Measurements from ENCODE around the gene KLHL29.

KLHL29 gene

DNA sequence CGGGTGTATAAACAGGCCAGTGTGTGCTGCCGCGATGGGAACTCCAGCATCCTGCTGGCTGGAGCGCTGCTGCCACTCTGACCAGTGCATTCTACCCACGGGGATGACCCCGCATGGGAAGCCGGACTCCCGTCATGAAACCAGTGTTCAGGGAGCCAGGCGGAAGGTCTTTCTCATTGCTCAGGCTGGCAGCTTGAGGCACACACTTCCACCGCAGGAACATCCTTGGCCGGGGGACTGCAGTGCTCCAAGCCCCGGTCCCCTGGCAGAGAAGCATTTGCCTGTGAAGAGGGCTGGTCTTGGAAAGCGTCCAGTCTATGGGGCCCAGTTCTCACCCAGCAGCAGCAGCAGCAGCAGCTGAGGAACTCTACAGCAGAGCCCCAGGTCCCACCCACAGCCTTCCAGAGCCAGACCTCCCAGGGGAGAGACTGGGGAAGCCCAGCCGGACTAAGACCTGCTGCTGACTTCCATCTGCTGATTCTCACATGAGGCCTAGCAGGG, 235.9 kb downstream of the KLHL29 start:
- DNase-seq: no peak

DNA sequence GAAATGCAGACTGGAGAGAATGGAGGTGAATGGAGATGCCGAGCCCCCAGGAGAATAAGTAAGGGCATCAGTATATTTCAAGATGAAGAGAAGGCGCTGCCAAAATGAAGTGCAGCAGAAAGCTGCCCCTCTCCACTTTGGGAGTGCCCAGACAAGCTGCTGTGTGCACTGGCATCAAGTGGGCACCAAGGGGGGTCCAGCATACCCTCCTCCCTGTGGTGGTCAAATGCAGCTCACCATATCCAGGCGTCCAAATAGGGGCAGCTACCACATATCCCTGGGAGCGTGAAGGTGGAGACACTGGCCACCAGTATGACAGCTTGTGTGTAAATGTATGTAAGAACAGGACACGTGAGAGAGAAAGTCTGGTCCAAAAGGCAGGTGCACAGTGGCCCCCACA, 236.6 kb downstream of the KLHL29 start:
- no peak for DNase-seq

DNA sequence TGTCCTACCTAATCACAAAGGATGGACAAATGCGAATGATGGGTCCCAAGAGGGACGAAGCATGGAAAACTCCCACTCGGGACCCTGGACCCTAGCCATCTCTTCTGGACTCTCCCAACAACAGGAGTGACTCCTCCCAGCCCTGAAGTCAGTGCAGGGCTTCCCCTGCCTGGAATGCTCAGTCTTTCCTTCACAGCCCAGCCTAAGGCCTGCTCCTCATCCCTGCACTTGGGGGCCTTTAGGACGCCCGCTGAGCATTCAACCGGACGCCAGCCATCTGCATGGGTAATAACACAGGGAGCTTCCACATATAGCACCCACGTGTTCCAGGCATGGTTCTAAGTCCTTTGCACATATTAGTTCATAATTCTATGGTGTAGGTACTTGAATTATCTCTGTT, 237.5 kb downstream of the KLHL29 start:
- no peak for DNase-seq

DNA sequence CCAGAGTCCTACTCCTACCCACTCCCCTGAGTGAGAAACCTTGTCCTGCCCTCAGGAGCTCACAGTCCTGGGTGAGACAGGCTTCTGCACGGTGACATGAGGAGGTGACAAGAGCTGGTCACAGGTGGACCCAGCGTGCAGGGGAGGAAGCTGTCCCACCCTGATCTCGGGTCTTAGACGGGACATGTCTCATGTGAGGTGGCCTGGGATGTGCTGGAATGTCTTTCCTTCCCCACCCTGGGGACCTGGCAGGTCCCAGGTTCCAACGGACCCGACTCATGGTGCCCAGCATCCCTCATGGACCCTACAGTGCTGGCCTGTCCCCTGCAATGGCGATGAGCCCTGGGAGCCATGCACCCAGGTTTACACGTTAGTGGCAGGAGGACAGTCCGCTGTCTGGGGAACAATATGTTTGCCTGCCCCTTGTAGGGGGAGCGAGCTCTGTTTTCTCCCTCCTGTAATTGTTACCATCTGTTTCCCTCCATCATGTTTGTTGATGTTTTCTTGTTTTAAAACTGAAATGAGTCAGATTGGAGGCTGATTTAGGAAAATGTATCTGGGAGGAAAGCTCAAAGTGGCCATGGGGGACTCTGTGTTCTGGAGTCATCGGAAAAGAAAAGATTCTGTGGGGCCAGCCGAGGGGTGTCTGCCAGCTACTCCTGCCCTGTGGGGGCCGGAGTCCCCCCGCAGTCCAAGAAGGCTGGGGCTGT, 238.1 kb downstream of the KLHL29 start:
- no peak for DNase-seq

DNA sequence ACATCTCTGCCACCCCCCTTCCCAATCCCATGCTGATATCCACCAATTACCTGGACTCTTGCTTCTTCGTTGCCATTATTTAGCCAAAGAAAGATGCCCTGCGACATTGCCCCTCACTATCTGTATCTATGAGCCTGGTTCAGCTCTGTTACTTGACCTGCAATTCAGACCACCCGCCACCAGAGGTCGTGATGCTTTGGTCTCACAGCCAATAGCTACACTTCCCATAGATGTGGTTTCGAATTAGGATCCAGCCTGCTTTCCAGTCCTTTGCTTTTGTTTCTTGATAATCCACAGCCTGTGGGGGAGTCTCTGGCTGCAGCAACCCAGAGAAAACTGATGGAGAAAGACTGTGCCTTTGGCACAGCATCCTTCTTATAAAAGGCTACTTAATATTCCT, 239.4 kb downstream of the KLHL29 start:
- no peak for DNase-seq

DNA sequence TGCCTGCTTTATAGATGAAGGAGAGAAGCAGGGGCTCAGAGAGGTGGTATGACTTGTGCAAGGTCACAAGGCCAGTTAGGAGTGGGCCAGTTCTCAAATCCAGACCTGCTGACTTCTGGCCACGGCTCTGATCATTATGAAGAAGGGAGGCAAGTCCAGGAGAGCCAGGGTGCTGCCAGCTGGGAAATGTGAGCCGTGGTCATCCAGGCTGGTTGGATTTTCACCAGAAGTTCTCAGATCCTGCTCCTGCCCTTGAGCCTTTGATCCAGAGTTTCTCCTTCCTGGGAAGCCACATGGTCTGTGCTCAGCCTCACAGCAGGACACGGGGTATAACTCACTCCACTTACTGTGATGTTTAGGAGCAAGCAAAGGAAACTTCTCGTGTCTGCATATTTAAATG, 239.9 kb downstream of the KLHL29 start:
- no peak for DNase-seq

DNA sequence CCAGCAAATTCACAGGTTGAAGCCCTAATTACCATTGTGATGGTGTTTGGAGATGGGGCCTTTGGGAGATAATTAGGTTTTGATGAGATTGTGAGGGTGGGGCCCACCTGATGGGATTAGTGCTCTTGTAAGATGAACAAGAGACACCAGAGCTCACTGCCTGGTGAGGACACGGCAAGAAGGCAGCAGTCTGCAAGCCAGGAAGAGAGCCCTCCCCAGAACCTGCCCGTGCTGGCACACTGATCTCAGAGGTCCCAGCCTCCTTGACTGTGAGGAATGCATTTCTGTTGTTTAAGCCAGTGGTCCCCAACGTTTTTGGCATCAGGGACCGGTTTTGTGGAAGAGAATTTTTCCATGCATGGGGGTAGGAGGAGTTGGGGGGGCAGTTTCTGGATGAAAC, 240.7 kb downstream of the KLHL29 start:
- DNase-seq: no peak

DNA sequence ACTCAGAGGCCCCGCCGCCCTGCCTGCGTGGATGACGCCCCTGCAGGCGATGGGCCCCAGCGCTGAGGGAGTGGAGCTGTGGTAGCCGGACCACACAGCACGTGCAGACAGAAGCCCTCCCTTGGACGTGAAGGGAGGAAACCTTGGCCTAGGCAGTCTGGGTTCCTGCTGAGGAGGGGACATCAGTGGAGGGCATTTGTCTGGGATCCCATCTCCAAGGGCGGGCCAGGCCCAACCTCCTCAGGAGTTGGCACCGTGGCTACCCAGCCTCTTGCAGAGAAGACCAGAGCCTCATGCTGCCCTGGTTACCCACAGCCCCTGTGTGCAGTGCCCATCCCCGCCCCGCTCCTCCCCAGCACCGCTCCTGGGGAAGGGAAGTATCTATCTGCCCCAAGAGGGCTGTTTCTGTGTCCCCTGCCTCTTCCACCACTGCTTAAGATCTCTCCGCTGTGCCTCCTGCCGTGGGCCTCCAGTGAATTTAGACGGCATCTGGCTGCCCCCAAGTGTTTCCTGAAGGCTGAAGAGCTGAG, 241.8 kb downstream of the KLHL29 start:
- DNase-seq: no peak

DNA sequence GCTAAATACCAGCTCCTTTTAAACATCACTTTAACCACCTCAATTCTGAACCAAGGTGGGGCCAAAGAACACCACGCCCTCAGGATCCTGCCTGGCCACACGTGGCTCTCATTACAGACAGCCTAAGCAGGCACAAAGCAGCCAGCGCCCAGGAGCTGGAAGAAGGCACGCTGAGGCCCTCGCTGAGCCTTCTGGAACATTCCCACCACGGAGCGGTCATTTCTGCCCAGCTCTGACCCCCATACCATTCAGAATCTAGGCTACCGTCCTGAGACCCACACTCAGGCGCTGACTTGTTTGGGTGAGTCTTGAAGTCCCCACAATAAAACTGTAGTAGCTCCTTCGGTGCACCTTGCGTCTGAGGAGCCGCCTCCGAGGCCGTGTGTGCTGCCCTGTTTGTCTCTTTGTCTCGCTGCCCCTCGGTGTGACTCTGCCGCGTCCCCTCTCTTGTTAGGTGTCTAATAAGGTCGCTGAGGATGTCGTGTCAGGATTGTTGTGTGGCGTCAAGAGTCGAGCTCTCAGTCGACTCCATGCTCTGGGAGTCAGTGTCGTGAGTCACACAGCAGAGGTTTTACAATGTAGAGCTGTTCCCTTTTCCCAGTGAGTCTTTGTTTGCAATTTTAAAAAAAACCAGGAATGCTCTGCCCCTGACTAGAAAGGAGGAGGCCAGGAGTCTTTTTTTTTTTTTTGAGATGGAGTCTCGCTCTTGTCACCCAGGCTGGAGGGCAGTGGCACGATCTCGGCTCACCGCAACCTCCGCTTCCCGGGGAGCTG, 242.4 kb downstream of the KLHL29 start:
- no peak for DNase-seq

DNA sequence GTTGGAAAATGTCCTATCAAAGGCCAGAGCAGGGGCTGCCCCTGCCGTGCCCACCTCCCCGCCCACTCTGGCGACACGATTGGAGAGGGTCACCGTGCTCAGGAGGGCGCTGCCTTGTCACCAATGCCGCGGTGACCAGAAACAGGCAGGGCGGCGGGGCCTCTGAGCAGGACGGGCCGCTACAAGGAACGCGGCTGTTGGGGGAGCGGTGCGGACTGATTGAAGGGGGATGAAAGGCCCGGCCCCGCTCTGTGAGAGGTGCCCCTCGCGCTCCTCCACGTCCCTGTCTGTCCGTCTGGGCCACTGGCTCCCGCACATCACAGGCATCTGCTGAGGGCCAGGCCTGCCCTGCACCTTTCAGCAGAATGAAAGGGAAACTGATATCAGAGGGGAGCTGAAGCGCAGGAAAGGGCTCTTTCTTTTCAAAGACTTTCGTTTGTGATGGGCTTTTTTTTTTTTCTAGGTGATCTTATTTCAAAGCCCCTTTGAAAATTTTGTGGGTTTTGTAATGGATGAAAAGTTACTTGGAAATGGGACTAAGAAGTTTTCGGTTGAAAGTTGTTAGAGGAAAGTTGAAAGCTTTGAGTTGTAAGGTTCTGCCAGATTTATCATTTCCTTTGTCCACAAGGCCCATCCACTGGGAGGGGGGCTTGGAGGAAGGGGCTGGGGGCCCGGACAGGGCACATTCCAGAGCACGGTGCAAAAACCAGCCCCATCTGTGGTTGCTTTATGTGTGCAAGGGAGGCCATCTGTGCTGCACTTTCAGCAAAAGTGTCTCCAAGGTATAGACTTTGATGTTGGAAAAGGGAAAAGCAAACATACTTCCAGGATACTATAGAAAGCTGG, 244.2 kb downstream of the KLHL29 start:
- DNase-seq: no peak

DNA sequence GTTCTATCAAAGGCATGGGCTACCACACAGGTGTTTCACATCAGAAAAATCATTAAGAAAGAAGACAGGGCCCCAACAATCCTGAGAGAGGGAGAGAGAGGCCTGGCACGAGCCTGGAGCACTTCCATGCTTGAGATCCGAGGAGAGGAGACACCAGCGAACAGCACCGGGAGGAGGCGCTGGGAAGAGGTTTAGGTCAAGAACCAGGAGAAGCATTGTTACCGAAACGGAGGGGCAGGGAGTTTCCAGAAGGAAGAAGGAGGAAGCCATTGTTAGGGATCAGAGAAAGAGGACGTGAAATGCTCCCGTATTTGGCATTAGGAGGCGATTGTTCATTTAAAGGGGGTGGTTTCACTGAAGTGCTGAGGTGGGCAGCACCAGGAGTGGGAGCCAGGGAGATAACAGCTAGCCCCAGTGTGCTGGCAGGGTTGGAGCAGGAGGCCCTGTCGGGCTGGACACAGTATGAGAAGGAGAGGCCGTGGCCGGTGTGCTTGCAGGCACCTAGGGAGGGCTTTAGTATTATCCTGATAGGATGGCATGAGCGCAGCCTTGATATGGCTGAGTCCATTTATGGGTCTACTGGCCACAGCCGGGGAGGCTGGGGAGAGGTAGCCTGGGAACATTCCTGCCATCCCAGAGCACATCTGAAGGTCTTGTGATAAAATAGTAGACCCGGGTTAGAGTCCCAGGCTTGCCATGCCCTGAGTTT, 244.9 kb downstream of the KLHL29 start:
- DNase-seq: no peak

DNA sequence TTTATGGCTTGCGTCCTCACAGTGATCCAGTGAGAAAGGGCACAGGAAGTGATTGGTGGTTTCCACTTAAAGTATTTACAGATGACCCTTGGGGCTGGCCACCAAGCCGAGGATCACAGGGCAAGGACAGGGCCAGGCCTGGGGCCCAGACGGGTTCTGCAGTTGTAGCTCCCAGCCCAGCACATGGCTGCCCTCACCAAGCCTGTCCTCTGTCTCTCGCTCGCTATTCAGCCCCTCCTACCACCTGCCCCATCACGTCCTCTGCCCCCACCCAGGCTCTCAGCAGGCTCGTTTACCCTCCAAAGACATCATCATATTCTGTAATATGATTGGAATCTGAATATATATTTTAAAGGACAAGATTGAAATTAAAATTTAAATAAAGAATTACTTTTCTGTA, 246.0 kb downstream of the KLHL29 start:
- no peak for DNase-seq

DNA sequence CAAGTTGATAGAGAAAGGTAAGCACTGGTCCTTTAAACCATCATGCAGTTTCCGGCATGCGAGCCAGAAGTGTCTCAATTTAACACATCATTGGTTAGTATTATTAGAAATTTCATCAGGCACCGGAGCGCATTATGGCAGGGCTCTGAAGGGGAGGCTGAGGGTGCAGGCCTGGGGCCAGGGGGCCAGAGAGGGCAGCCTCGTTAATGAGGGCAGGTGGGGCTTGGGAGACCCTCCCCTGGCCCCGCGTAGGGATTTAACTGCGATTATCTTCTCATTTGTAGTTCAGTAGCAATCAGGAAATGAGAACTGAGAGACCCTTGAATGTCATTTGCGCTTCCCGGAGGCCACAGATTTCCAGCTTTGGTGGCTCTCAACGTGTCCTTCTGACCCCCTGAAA, 246.4 kb downstream of the KLHL29 start:
- DNase-seq: no peak

DNA sequence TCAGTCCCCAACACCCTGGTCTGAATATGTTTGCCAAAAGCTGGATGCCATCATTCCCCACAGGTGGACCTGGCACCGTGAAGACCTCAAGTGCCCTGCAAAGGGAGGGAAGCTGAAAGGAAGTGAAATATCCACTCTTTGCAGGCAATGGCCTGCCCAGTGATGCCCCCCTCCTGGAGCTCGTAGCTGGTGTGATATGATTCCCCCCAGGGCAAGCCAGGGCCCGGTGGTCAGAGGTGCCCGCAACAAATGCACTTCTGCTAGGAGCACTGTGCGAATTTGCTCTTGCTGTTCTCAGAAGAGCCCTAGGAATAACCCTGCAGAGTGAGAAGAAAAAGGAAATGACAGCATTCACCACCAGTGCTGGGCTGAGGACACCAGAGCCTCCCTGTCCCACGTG, 247.4 kb downstream of the KLHL29 start:
- no peak for DNase-seq

DNA sequence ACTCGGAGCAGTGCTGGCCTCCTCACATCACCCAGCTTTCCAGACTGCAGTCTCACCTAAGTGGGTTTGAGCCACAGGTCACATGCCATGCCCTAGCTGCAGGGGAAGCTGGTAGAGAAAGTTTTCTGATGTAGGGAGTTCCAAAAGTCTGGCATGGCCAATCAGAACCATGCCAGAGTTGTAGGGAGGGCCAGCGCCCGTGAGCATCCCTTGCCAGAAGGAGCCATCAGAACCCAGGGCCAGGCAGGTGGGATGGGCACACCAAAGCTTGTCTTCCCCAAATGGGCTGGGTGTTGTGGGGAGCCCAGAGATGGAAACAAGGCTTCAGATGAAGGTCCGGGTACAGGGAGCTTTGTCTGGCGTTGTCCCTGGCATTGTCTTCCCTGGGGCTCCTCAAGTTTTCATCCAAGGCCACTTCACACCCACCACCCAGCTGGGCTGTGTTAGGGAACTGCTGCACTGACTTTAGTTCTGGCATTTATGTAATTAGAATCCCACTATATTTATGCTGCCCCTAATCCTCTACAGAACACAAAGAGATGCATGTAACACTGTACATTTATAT, 247.9 kb downstream of the KLHL29 start:
- no peak for DNase-seq

DNA sequence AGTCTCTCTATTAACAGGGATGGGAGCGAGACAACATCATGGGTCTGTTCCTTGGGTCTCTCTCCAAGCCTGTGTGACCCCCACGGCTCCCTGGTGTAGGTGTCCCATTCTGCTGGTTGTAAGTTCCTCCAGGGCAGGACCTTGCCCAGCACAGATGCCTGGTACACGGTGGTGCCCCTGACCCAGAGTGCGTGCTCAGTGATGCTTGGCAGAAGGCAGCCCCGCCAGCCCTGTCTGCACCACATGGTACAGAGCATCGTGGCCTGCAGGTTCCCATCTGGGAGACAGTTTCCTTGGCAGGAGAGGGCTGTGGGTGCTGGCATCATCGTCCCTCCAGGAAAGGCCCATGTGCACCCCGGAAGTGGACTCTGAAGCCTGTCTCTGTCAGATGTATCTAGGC, 249.0 kb downstream of the KLHL29 start:
- no peak for DNase-seq

DNA sequence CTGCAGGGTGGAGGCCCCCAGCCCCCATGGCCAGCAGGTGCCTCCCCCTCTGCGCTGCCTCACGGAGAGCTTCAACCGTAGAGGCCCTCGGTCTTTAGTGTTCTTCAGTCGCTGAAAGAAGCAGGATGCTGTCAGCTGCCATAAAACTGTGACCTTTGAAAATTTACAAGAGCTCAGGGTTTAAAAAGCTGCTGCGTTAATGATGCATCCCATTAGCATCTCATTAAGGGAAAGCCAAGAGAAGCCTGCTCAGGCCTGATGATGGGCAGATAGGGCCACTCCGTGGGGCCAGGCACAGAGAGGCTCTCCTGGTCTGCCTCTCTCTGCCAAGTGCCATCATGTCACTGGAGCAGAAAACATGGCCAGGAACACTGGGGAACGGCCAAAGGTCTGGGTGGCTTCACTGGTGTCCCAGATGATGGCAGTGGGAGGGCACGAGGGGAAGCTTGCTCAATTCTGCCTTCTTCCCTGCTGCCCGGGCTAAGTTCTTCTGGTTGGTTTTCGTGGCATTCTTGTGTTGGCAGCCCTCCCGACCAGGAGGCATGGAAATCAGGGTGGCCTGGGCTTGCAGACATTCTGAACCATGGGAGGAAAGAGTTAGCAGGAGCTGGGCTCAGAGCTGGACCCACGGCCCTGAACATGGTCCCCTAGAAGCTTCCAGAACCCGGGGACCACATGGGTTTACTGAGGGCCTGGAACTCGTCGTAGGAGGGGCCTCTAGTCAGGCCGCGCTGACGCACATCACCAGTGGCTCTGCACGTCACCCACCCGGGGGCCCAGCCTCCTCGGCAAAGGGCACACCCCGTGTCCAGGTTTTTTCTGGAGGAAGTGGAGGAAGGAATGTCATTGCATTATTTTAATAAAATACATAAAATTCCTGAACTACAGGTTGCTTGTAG, 250.7 kb downstream of the KLHL29 start:
- no peak for DNase-seq

DNA sequence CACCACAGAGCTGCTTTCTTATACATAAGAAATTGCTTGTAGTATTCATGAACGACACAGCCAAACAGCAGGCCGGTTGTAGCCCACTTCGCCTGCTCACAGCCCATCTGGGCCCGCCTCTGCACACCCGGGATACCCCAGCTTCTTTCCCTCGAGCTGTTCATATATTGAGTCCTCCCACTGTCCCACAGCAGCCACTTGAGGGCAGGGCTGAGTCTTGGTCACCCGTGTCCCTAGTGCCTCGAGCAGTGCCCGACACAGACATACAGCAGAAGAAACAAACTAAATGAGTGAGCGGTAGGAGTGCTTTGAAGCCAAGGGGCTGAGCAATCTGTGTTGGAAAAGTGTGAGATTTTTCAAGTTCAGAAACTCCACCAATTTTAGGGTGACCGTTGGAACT, 251.4 kb downstream of the KLHL29 start:
- DNase-seq: no peak

DNA sequence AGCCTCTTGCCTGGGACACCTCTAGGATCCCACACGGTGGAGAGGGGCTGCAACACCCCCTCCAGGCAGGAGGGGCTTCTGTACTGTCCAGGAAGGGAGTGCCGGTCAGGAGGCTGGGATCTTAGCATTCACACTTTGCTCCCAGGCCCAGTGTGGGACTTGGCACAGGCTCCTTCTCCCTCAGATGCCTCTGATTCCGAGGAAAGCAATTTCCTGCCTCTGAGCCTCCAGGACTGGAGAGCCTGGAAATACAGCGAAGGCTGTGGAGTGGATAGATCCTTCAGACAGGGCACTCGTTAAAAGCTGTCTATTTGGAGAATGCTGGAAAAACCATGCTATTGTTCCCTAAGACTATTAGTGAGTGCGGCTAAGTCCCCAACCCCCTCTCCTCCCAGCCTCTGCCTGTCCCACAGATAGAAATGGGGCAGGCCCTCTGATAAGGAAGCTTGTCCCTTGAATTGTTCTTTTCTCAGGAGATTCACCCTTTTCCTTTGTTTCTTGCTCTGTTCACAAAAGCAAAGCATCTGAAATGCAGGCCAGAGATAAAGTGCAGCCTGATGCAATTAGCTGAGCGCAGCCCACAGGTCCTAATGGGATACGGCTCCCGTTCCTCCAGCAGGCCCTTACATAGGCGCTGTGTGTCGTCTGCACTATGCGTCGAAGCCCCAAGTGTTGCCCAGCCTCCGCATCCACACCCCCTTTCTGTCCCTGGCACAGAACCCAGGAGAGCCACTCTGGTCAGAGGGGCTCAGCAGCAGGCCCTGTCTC, 252.2 kb downstream of the KLHL29 start:
- DNase-seq: no peak

DNA sequence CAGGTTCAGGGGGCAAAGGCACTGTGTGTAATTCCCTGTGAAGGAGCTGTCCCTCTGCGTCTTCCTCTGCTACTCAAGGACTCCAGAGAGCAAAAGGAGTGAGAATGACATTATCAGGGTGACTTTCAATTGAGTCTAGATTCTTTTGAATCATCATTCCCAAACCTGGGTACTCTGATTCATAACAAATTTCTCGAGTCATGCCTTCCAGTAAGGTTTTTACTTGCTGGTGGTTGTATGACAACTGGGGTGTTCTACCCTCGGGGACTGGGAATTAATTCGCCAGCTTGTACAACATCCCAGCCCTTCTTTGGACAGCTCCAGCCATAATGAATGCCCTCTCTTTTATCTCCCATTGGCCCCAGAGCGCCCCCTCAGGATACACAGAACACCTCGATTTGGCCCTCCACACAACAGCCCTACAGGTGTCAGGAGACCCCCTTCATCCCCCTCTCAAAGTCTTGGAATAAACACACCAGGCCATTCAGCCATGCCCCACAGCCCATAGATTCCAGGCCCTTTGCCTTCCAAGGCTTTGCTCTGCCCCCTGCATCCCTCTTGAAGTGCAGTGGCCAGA, 254.5 kb downstream of the KLHL29 start:
- DNase-seq: no peak

All from central memory CD4-positive, alpha-beta T cell (primary cell).